Astrocyte of the spinal cord (primary cell): Measurements from ENCODE around the gene BAD.

Experiments
- DNase-seq: peaks from one replicate; pipeline ENCODE4 v3.0.0; 2011; ENCODE audit warnings: low read depth, low spot score
- H3K4me3 ChIP-seq: 2 replicates; pipeline ENCODE4 v1.5.1; 2011; ENCODE audit warnings: low read depth, mild to moderate bottlenecking, low read length, moderate library complexity
- in situ Hi-C: cut with HindIII; loops from 2 replicates; pipeline ENCODE4 v1.10.0; 2017; ENCODE audit warnings: low sequenced_read_pairs
- TF ChIP-seq, protein P1 (sequence below): IDR thresholded peaks from 2 replicates; pipeline ENCODE4 v1.5.1; 2012; ENCODE audit warnings: low read depth, mild to moderate bottlenecking, low read length, inconsistent platforms

The BAD gene

DNA sequence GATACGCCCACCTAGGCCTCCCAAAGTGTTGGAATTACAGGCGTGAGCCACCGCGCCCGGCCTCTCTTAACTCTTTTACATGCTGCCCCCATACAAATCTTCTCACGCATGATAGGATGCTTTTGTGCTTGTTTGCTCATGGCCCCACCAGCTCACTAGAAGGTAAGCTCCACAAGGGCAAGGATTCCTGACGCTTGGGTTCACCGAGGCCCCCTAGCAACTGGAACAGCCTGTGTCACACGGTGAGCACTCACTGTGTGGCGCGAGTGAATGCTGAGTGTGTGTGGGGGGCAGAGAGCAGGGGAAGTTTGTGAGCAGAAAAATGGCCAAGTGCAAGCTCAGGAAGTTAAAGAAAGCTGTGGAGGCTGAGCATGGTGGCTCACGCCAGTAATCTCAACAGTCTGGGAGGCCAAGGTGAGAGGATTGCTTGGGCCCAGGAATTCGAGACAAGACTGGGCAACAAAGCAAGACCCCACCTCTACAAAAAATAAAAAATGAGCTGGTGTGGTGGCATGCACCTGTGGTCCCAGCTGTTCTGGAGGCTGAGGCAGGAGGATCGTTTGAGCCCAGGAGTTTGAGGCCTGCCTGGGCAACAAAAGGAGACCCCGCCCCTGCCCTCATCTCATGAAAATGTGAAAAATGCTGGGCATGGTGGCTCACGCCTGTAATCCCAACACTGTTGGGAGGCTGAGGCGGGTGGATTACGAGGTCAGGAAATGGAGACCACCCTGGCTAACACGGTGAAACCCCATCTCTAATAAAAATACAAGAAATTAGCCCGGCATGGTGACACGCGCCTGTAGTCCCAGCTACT, 2.3 kb downstream of the BAD start:
- TF ChIP-seq, protein P1, sequence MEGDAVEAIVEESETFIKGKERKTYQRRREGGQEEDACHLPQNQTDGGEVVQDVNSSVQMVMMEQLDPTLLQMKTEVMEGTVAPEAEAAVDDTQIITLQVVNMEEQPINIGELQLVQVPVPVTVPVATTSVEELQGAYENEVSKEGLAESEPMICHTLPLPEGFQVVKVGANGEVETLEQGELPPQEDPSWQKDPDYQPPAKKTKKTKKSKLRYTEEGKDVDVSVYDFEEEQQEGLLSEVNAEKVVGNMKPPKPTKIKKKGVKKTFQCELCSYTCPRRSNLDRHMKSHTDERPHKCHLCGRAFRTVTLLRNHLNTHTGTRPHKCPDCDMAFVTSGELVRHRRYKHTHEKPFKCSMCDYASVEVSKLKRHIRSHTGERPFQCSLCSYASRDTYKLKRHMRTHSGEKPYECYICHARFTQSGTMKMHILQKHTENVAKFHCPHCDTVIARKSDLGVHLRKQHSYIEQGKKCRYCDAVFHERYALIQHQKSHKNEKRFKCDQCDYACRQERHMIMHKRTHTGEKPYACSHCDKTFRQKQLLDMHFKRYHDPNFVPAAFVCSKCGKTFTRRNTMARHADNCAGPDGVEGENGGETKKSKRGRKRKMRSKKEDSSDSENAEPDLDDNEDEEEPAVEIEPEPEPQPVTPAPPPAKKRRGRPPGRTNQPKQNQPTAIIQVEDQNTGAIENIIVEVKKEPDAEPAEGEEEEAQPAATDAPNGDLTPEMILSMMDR: no peak
- H3K4me3 ChIP-seq: no peak overlapping the region
- in situ Hi-C loops: no loop called here
- DNase-seq: no peak

DNA sequence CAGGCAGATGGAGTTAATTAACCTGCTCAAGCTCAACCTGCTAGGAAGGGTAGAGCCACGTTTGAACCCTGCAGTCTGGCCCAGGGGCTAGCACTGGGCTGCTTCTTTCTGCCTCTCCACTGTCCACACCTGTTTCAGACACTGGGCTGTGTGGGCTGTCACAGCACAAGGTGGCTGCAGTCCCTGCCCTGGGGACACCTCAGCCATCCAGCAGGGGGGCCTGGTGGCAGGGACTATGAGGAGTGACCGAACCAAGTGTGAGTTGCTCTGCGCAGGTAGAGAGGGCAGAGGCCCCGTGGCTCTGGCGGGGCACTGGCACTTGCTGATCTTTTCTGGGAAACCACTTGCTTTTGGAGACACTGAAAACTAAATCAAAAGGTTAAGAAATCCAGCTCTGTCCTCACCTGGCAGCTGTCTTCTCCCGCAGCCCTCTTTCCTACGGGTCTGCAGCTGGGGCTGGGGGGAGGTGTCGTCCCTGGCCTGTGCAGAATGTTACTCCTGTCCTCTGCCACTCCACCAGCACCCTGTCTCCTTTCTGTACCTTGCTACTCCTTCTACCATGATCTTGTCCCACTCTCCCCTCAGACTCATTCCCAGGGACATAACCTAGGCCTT, 5.8 kb downstream of the BAD start:
- H3K4me3 ChIP-seq: no peak overlapping the region
- DNase-seq: no peak
- in situ Hi-C loops: no loop called here
- TF ChIP-seq, protein P1: no peak

DNA sequence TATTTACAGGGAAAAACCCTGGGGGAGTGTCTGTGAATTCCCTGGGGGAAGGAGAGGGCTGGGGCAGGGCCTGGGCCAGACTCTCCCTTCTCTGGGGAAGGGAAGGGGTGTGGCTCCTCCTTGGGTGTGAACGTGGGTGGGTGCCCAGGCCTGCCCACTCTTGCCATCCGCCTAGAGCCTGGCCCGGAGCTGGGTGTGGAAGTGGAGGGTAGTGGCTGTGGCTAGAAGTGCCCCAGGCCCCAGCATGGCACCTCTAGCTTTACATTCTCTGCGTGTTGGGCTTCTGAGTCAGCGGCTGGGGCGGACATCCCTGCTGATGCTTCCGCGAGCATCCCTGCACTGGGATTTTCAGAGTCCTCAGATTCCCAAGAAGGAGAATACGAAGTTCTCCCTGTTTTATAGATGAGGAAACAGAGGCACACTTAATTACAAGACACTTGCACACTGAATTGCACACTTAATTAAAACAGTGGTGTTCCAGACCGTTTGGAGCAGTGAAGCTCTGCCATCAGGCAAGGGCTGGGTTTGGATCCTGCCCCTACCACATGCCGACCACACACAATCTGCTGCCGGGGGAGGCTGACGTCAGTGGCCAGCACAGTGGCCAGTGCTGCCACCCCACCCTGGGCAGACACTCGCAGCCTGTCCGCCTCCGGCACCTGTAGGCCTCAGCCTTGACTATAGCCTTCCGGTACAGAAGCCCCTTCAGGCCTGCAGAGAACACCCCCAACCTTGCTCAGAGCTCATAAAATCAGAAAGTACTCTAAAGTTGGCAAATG, 7.6 kb downstream of the BAD start:
- DNase-seq: peak; percentile 30
- TF ChIP-seq, protein P1: no peak
- in situ Hi-C loops: no loop called here
- no peak overlapping the region for H3K4me3 ChIP-seq

DNA sequence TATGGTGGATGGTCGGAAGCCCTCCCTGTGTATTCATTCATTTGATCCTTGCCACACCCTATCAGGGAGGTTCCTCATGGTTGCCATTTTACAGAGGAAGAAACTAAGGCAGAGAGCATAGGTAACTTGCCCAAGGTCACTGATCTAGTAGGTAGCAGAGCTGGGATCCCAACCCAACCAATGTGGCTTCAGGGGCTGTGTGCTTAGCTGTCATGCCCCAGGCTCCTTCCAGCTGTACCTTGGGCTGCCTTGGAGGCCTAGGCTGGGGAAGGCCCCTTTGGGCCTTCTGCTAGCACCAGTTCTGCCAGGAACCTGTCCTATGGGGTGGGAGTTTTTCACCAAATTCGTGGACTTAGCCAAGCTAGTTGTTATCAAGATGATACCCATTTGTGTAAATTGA, 8.6 kb downstream of the BAD start:
- no peak for DNase-seq
- in situ Hi-C loops: no loop called here
- TF ChIP-seq, protein P1: no peak
- H3K4me3 ChIP-seq: no peak overlapping the region

DNA sequence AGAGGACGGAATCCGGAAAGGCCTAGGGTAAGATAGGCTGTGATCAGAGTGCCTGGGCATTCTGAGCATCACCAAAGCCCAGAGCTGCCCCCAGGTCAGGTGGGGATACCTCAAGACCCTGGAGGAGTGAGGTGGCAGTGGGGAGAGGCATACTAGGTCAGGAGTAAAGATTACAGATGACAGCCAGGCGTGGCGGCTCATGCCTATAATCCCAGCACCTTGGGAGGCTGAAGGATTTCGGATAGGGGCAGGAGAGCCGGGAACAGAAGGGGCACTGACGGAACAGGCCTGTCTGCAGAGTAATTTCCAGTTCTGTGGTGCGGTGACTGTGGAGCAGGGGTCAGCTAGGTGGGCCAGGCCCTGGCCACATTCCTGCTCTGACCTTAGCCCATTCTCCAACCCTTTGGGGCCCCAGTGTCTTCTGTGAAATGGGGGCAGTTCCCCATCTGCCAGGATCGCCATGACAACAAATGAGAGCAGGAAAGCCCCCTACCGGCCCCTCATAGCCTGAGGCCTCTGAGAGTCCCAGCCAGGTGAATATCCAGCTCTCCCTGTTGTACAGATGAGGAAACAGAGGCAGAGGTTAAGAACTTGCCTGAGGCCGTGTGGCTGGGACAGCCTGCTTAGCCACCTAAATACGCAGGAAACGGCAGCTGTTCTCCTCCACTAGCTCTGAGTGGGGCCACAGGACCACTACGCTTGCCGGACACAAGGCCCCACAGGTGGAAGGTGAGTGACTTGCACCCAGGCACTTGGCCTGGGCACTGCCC, 9.2 kb downstream of the BAD start:
- in situ Hi-C loops: no loop called here
- no peak for DNase-seq
- TF ChIP-seq, protein P1: no peak
- H3K4me3 ChIP-seq: no peak overlapping the region
